AG04450 (cell line): ENCODE measurements around the gene KLHL15. TPM values are rescaled to one million over a fixed set of nuclear protein-coding genes. Genes with fewer than 3 reads are reported as not detected.
A peak's percentile ranks its signal among the peaks of the same experiment; 100 is the strongest.

Experiments used
- CTCF ChIA-PET: fragments of 300-600, 350-600 bp; formaldehyde crosslinking; extraction: SDS; loops from one replicate; lab custom pipeline; 2022; ENCODE audit warnings: antibody characterized with exemption, inconsistent platforms; lab: Charles Lee
- POLR2A ChIA-PET: fragments of 350-600 bp; formaldehyde crosslinking; extraction: SDS; loops from one replicate; lab custom pipeline; 2021; ENCODE audit warnings: antibody characterized with exemption, inconsistent platforms; lab: Yijun Ruan, JAX
- DNase-seq: peaks from one replicate; pipeline ENCODE4 v3.0.0-alpha.2; 2011; ENCODE audit warnings: low read depth, low spot score
- H3K27ac ChIP-seq: one replicate; pipeline ENCODE4 v1.5.1; 2012; ENCODE audit warnings: low read depth, low read length, control low read depth
- H3K27me3 ChIP-seq: one replicate; pipeline ENCODE4 v1.6.0; 2012; ENCODE audit warnings: low read length; ENCODE audit not compliant: control insufficient read depth, insufficient read depth
- H3K4me3 ChIP-seq: 2 replicates; pipeline ENCODE4 v1.5.1; 2011; ENCODE audit warnings: mild to moderate bottlenecking, low read depth, low read length, control low read depth
- H3K9me3 ChIP-seq: 2 replicates; pipeline ENCODE4 v1.5.1; 2012; ENCODE audit warnings: low read length; ENCODE audit not compliant: control insufficient read depth, insufficient read depth
- CTCF ChIP-seq: IDR thresholded peaks from 2 replicates; pipeline ENCODE4 v1.5.1; 2011; ENCODE audit warnings: low read depth, low read length, control low read depth, inconsistent platforms
- polyA plus RNA-seq: library from polyadenylated mRNA; depleted of rRNA; stranded (reverse); fragments of >200 nt; gene quantifications from 2 replicates; pipeline ENCODE4 v1.2.3, GENCODE V29; 2011

KLHL15 gene
- polyA plus RNA-seq, 1 experiment = 6.2 TPM

DNA sequence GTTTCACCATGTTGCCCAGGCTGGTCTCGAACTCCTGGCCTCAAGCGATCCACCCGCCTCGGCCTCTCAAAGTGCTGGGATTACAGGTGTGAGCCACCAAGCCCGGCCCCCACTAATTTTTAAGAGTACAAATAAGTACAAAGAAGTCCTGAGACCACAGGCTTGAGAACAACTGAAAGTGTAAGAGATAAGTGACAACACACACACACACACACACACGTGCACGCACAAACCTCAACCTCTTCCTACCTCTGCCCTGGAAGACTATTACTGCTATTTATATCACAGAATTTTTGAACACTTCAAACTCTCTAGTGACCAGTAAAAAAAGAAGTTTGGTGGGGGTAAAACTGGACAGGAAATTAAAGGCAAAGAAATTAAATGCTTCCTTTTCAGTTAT lies 7.5 kb downstream of the KLHL15 start:
- POLR2A ChIA-PET = no interaction called here
- CTCF ChIA-PET = interaction anchor here (1.3 kb wide), 1 partner anchor 35 kb away, joined by 9 read pairs; the partner anchor contains the start of gene EIF2S3
- TF ChIP-seq CTCF = no peak
- Histone ChIP-seq H3K27me3 (no peaks in the 10 kb centered on the region), H3K4me3 (no peak overlapping the region), H3K27ac (no peak overlapping the region), H3K9me3 (no peaks in the 10 kb centered on the region)
- no peak for DNase-seq

GRCh38 chrX:24018809-24019208 lies 8.2 kb downstream of the KLHL15 start:
- Histone ChIP-seq H3K27me3 (no peaks in the 10 kb centered on the region), H3K4me3 (no peak overlapping the region), H3K27ac (no peak overlapping the region), H3K9me3 (no peaks in the 10 kb centered on the region)
- POLR2A ChIA-PET = no interaction called here
- no peak for TF ChIP-seq CTCF
- no peak for DNase-seq
- CTCF ChIA-PET = no interaction called here

- CTCF ChIA-PET = interaction anchor here (1.7 kb wide), 1 partner anchor 110 kb away, joined by 3 read pairs; the partner anchor contains the start of gene CXorf58
- no peak for TF ChIP-seq CTCF
These were observed 9.3 kb downstream of the KLHL15 start for GRCh38 chrX:24017674-24018073.

GRCh38 chrX:24014388-24015018 lies 12.5 kb downstream of the KLHL15 start:
- no peak for TF ChIP-seq CTCF
- CTCF ChIA-PET = no interaction called here
- Histone ChIP-seq H3K27me3 (no peaks in the 10 kb centered on the region), H3K4me3 (no peak overlapping the region), H3K9me3 (no peaks in the 10 kb centered on the region), H3K27ac (peak overlapping the region; percentile 21)
- POLR2A ChIA-PET = no interaction called here
- no peak for DNase-seq

More at GRCh38 chrX:24017674-24018073, 9.3 kb downstream of the KLHL15 start:
- no peaks in the 10 kb centered on the region for H3K9me3 ChIP-seq
- no peak overlapping the region for H3K4me3 ChIP-seq
- no peaks in the 10 kb centered on the region for H3K27me3 ChIP-seq
- POLR2A ChIA-PET = interaction anchor here (0.6 kb wide), 1 partner anchor 275 kb away, joined by 3 read pairs; the partner anchor contains the start of gene ACOT9
- no peak for DNase-seq
- no peak overlapping the region for H3K27ac ChIP-seq

GRCh38 chrX:24012266-24012665 lies 14.7 kb downstream of the KLHL15 start:
- ChIA-PET POLR2A (no interaction called here), CTCF (interaction anchor here (0.6 to 1.3 kb wide), 2 partner anchors 13 to 42 kb away, joined by 3 to 4 read pairs; partner anchors contain the start of gene EIF2S3)
- H3K4me3 ChIP-seq = no peak overlapping the region

More at GRCh38 chrX:24012266-24012665, 14.7 kb downstream of the KLHL15 start:
- Histone ChIP-seq H3K27ac (no peak overlapping the region), H3K27me3 (no peaks in the 10 kb centered on the region), H3K9me3 (no peaks in the 10 kb centered on the region)
- no peak for DNase-seq
- no peak for TF ChIP-seq CTCF
